ENCODE data around the gene TSN.
"Not testable (repeated sequence)": the region's sequence is repeated elsewhere in the genome, so short reads cannot be mapped to it uniquely, and the experiment has no call there.

The TSN gene

GRCh38 chr2:121801916-121802315, 46.5 kb downstream of the TSN start:
- DNase-seq (ENCODE audit: low spot score) = no peak

- no peak for DNase-seq (ENCODE audit: low spot score)
These were observed 48.1 kb downstream of the TSN start for GRCh38 chr2:121803503-121803902.

- no peak for DNase-seq (ENCODE audit: low spot score)
These were observed 48.9 kb downstream of the TSN start for GRCh38 chr2:121804340-121804739.

- DNase-seq (ENCODE audit: low spot score) = no peak
These were observed 49.7 kb downstream of the TSN start for GRCh38 chr2:121804997-121805765.

GRCh38 chr2:121805766-121806143, 50.3 kb downstream of the TSN start:
- DNase-seq (ENCODE audit: low spot score) = no peak

GRCh38 chr2:121807771-121808170, 52.3 kb downstream of the TSN start:
- not testable (repeated sequence) for DNase-seq (ENCODE audit: low spot score)

- no peak for DNase-seq (ENCODE audit: low spot score)
These were observed 54.2 kb downstream of the TSN start for GRCh38 chr2:121809607-121810006.

- peak; percentile 75 for DNase-seq (ENCODE audit: low spot score)
These were observed 55.8 kb downstream of the TSN start for GRCh38 chr2:121810959-121811853.

- DNase-seq (ENCODE audit: low spot score) = not testable (repeated sequence)
These were observed 57.6 kb downstream of the TSN start for GRCh38 chr2:121813083-121813482.

- no peak for DNase-seq (ENCODE audit: low spot score)
These were observed 59.8 kb downstream of the TSN start for GRCh38 chr2:121815216-121815615.

GRCh38 chr2:121816797-121817196, 61.3 kb downstream of the TSN start:
- DNase-seq (ENCODE audit: low spot score) = no peak

GRCh38 chr2:121817304-121817703, 61.9 kb downstream of the TSN start:
- not testable (repeated sequence) for DNase-seq (ENCODE audit: low spot score)

All from left forelimb (tissue), 1 donor.